Chondrocyte (in vitro differentiated cells): ENCODE results near the gene PPP4R4. TPM values are rescaled to one million over a fixed set of nuclear protein-coding genes. Genes with fewer than 3 reads are reported as not detected.

Source experiments
- DNase-seq: peaks from one replicate; pipeline ENCODE4 v3.0.0; 2021; ENCODE audit warnings: mixed read lengths, low spot score
- H3K27ac Mint-ChIP-seq: one replicate; pipeline ENCODE4 v1.8.0; 2021; ENCODE audit warnings: mild to moderate bottlenecking, moderate library complexity, mixed read lengths; ENCODE audit not compliant: unreplicated experiment
- H3K27me3 Mint-ChIP-seq: 2 replicates; pipeline ENCODE4 v1.8.0; 2021; ENCODE audit warnings: low read depth, mixed read lengths
- H3K36me3 Mint-ChIP-seq: 2 replicates; pipeline ENCODE4 v1.8.0; 2021; ENCODE audit warnings: low read depth, mixed read lengths
- H3K4me1 Mint-ChIP-seq: 2 replicates; pipeline ENCODE4 v1.8.0; 2021; ENCODE audit warnings: low read depth, mild to moderate bottlenecking, mixed read lengths
- H3K4me3 Mint-ChIP-seq: one replicate; pipeline ENCODE4 v1.8.0; 2021; ENCODE audit warnings: mild to moderate bottlenecking, moderate library complexity, mixed read lengths; ENCODE audit not compliant: unreplicated experiment
- H3K9me3 Mint-ChIP-seq: 2 replicates; pipeline ENCODE4 v1.8.0; 2021; ENCODE audit warnings: low read depth, mixed read lengths
- CTCF ChIP-seq: fragments of 200-600 bp; sonication (generic); IDR thresholded peaks from 2 replicates; pipeline ENCODE4 v1.5.0; 2021; ENCODE audit warnings: antibody characterized with exemption, mild to moderate bottlenecking, moderate library complexity
- total RNA-seq: library from RNA; stranded (reverse); gene quantifications from 3 replicates; pipeline ENCODE4 v1.2.1, GENCODE V29; 2021

PPP4R4 gene
- total RNA-seq, 1 donor from 2014 or later: 0.22 TPM

- Mint-ChIP-seq H3K9me3 (peaks cover 17% of the 10 kb centered on the region), H3K27ac (no peak overlapping the region), H3K27me3 (no peaks in the 10 kb centered on the region), H3K4me3 (no peak overlapping the region), H3K36me3 (no peaks in the 10 kb centered on the region), H3K4me1 (no peaks in the 10 kb centered on the region)
- no peak for TF ChIP-seq CTCF
- DNase-seq: no peak
Observed at GRCh38 chr14:94309721-94310120, 135.6 kb downstream of the PPP4R4 start.

- peaks cover 20% of the 10 kb centered on the region for H3K9me3 Mint-ChIP-seq
- H3K27me3 Mint-ChIP-seq: no peaks in the 10 kb centered on the region
- no peak overlapping the region for H3K27ac Mint-ChIP-seq
- TF ChIP-seq CTCF: no peak
- no peak overlapping the region for H3K4me3 Mint-ChIP-seq
- no peak for DNase-seq
- H3K36me3 Mint-ChIP-seq: no peaks in the 10 kb centered on the region
- H3K4me1 Mint-ChIP-seq: no peaks in the 10 kb centered on the region
Observed at GRCh38 chr14:94310248-94310647, 136.1 kb downstream of the PPP4R4 start.

- no peak overlapping the region for H3K4me3 Mint-ChIP-seq
- DNase-seq: no peak
- H3K27ac Mint-ChIP-seq: no peak overlapping the region
- peaks cover 19% of the 10 kb centered on the region for H3K9me3 Mint-ChIP-seq
- no peaks in the 10 kb centered on the region for H3K27me3 Mint-ChIP-seq
- H3K36me3 Mint-ChIP-seq: no peaks in the 10 kb centered on the region
- TF ChIP-seq CTCF: no peak
- no peaks in the 10 kb centered on the region for H3K4me1 Mint-ChIP-seq
Observed at GRCh38 chr14:94312481-94313246, 138.5 kb downstream of the PPP4R4 start.

- Mint-ChIP-seq H3K4me1 (no peaks in the 10 kb centered on the region), H3K27ac (no peak overlapping the region), H3K9me3 (peaks cover 16% of the 10 kb centered on the region), H3K27me3 (no peaks in the 10 kb centered on the region), H3K36me3 (no peaks in the 10 kb centered on the region), H3K4me3 (no peak overlapping the region)
- no peak for DNase-seq
- TF ChIP-seq CTCF: no peak
Observed at GRCh38 chr14:94313991-94314655, 140.0 kb downstream of the PPP4R4 start.

- Mint-ChIP-seq H3K27me3 (peaks cover 3% of the 10 kb centered on the region), H3K4me1 (no peaks in the 10 kb centered on the region), H3K27ac (no peak overlapping the region), H3K9me3 (peaks cover 13% of the 10 kb centered on the region), H3K4me3 (no peak overlapping the region), H3K36me3 (no peaks in the 10 kb centered on the region)
- no peak for TF ChIP-seq CTCF
- no peak for DNase-seq
Observed at GRCh38 chr14:94314890-94315289, 140.8 kb downstream of the PPP4R4 start.
